HG03139 (cell line): Measurements from ENCODE around the gene LRMDA.

Experiments used
- ATAC-seq: cut with Tn5 transposase; IDR thresholded peaks from one replicate; pipeline ENCODE4 v1.9.1; 2021; ENCODE audit not compliant: unreplicated experiment

Gene LRMDA

GRCh38 chr10:75655791-75656451 lies 224.5 kb downstream of the LRMDA start:
- no peak for ATAC-seq

GRCh38 chr10:75657351-75657750 lies 225.9 kb downstream of the LRMDA start:
- no peak for ATAC-seq

GRCh38 chr10:75658036-75658435 lies 226.6 kb downstream of the LRMDA start:
- ATAC-seq, result no peak

GRCh38 chr10:75658496-75658895 lies 227.1 kb downstream of the LRMDA start:
- no peak for ATAC-seq

GRCh38 chr10:75658915-75659314 lies 227.5 kb downstream of the LRMDA start:
- no peak for ATAC-seq

- ATAC-seq, result no peak
Observed at GRCh38 chr10:75660823-75661222, 229.4 kb downstream of the LRMDA start.

GRCh38 chr10:75662715-75663114 lies 231.3 kb downstream of the LRMDA start:
- no peak for ATAC-seq

GRCh38 chr10:75663947-75664664 lies 232.7 kb downstream of the LRMDA start:
- no peak for ATAC-seq

- ATAC-seq, result no peak
Observed at GRCh38 chr10:75664968-75665367, 233.5 kb downstream of the LRMDA start.

- ATAC-seq, result no peak
Observed at GRCh38 chr10:75665707-75666106, 234.3 kb downstream of the LRMDA start.

- no peak for ATAC-seq
Observed at GRCh38 chr10:75672111-75672671, 240.8 kb downstream of the LRMDA start.

- no peak for ATAC-seq
Observed at GRCh38 chr10:75672842-75673241, 241.4 kb downstream of the LRMDA start.

- ATAC-seq, result no peak
Observed at GRCh38 chr10:75677541-75677940, 246.1 kb downstream of the LRMDA start.

GRCh38 chr10:75678527-75678926 lies 247.1 kb downstream of the LRMDA start:
- ATAC-seq, result no peak

- no peak for ATAC-seq
Observed at GRCh38 chr10:75679536-75679935, 248.1 kb downstream of the LRMDA start.

GRCh38 chr10:75681334-75681733 lies 249.9 kb downstream of the LRMDA start:
- no peak for ATAC-seq

- ATAC-seq, result no peak
Observed at GRCh38 chr10:75682649-75683557, 251.5 kb downstream of the LRMDA start.

GRCh38 chr10:75685187-75685586 lies 253.8 kb downstream of the LRMDA start:
- no peak for ATAC-seq

- ATAC-seq, result no peak
Observed at GRCh38 chr10:75688506-75689300, 257.3 kb downstream of the LRMDA start.

GRCh38 chr10:75693489-75693888 lies 262.1 kb downstream of the LRMDA start:
- ATAC-seq, result no peak

GRCh38 chr10:75694269-75694668 lies 262.8 kb downstream of the LRMDA start:
- no peak for ATAC-seq
